SK-N-SH (cell line): ENCODE results near the gene SLC25A41. TPM values are rescaled to one million over a fixed set of nuclear protein-coding genes. Genes with fewer than 3 reads are reported as not detected.
"Not testable (repeated sequence)": the region's sequence is repeated elsewhere in the genome, so short reads cannot be mapped to it uniquely, and the experiment has no call there.

Experiments
- CTCF ChIA-PET: fragments of 300-600, 350-600 bp; formaldehyde crosslinking; extraction: SDS; loops from one replicate; lab custom pipeline; 2021; lab: Yijun Ruan, JAX
- POLR2A ChIA-PET: fragments of 350-600 bp; sonication (Branson Sonifier 250); formaldehyde crosslinking; extraction: SDS; loops from one replicate; lab custom pipeline; 2020; ENCODE audit warnings: antibody characterized with exemption, inconsistent platforms; lab: Yijun Ruan, JAX
- DNase-seq: peaks from one replicate; pipeline ENCODE4 v3.0.0; 2012
- H2AFZ ChIP-seq: fragments of 200-600 bp; sonication (generic); 2 replicates; pipeline ENCODE4 v1.8.1; 2016; ENCODE audit warnings: antibody characterized with exemption, mild to moderate bottlenecking, low read depth
- H3F3A ChIP-seq: fragments of 200-600 bp; sonication (generic); replicated peaks from 2 replicates; pipeline ENCODE3; 2016; ENCODE audit warnings: antibody characterized with exemption, mild to moderate bottlenecking; ENCODE audit not compliant: insufficient read depth
- H3K27ac ChIP-seq, 2 experiments: fragments of 200-500 bp in 1 of 2; fragments of 200-600 bp in 1 of 2; sonication (Bioruptor generic) in 1 of 2; sonication (generic), shearing (Covaris generic) in 1 of 2; 2 replicates each; pipeline versions ENCODE4 v1.5.1 to v1.6.1; 2014 to 2016; ENCODE audit warnings: low read depth in 2 of 2, inconsistent platforms in 1 of 2, low read length in 1 of 2, mild to moderate bottlenecking in 1 of 2, mixed read lengths in 1 of 2
- H3K27me3 ChIP-seq: fragments of 200-600 bp; sonication (generic), shearing (Covaris generic); 2 replicates; pipeline ENCODE4 v1.6.1; 2016; ENCODE audit warnings: mixed run types; ENCODE audit not compliant: insufficient read depth
- H3K36me3 ChIP-seq, 2 experiments: fragments of 200-500 bp in 1 of 2; fragments of 200-600 bp in 1 of 2; sonication (Bioruptor generic) in 1 of 2; sonication (generic) in 1 of 2; replicated peaks in 1 of 2; 2 replicates each; pipeline versions ENCODE3 to v1.5.1; 2014 to 2016; ENCODE audit warnings: low read length in 1 of 2, mild to moderate bottlenecking in 1 of 2; ENCODE audit not compliant: insufficient read depth in 2 of 2, control insufficient read depth in 1 of 2
- H3K4me1 ChIP-seq, 2 experiments: fragments of 200-500 bp in 1 of 2; fragments of 200-600 bp in 1 of 2; sonication (Bioruptor generic) in 1 of 2; sonication (generic), shearing (Covaris generic) in 1 of 2; 2 replicates each; pipeline versions ENCODE4 v1.5.1 to v1.6.1; 2014 to 2016; ENCODE audit warnings: low read depth in 1 of 2, low read length in 1 of 2, mixed run types in 1 of 2; ENCODE audit not compliant: insufficient read depth in 2 of 2, control insufficient read depth in 1 of 2
- H3K4me2 ChIP-seq: fragments of 200-600 bp; sonication (generic), shearing (Covaris generic); 2 replicates; pipeline ENCODE4 v1.6.1; 2017; ENCODE audit warnings: mixed run types
- H3K4me3 ChIP-seq, 2 experiments: fragments of 200-500 bp in 1 of 2; fragments of 200-600 bp in 1 of 2; sonication (Bioruptor generic) in 1 of 2; sonication (generic), shearing (Covaris generic) in 1 of 2; 2 replicates each; pipeline versions ENCODE4 v1.5.1 to v1.8.1; 2014 to 2016; ENCODE audit warnings: low read depth in 2 of 2, inconsistent platforms in 1 of 2, low read length in 1 of 2, mild to moderate bottlenecking in 1 of 2, mixed read lengths in 1 of 2, moderate library complexity in 1 of 2
- H3K79me2 ChIP-seq: fragments of 200-600 bp; sonication (generic); 2 replicates; pipeline ENCODE4 v1.8.1; 2017; ENCODE audit warnings: mild to moderate bottlenecking; ENCODE audit not compliant: insufficient read depth
- H3K9ac ChIP-seq: fragments of 200-600 bp; sonication (generic); 2 replicates; pipeline ENCODE4 v1.6.1; 2017; ENCODE audit warnings: mixed run types
- H3K9me2 ChIP-seq: fragments of 200-600 bp; sonication (generic); 2 replicates; pipeline ENCODE4 v1.6.1; 2017; ENCODE audit warnings: mixed run types
- H3K9me3 ChIP-seq: fragments of 200-600 bp; sonication (generic); 2 replicates; pipeline ENCODE4 v1.6.1; 2017; ENCODE audit warnings: mixed run types, mild to moderate bottlenecking, moderate library complexity
- H4K20me1 ChIP-seq: fragments of 200-600 bp; sonication (generic); 2 replicates; pipeline ENCODE4 v1.6.1; 2017; ENCODE audit warnings: mild to moderate bottlenecking, mixed run types; ENCODE audit not compliant: insufficient read depth
- ELF1 ChIP-seq: IDR thresholded peaks from 2 replicates; pipeline ENCODE4 v1.4.0; 2012
- EZH2phosphoT487 ChIP-seq: fragments of 200-600 bp; sonication (generic); IDR thresholded peaks from 2 replicates; pipeline ENCODE4 v1.6.1; 2017; ENCODE audit warnings: low read depth, mixed run types, mild to moderate bottlenecking, antibody characterized with exemption, moderate library complexity, borderline replicate concordance
- FOXM1 ChIP-seq: IDR thresholded peaks from 2 replicates; pipeline ENCODE4 v1.4.0; 2012; ENCODE audit warnings: low read depth, mild to moderate bottlenecking
- GABPA ChIP-seq: IDR thresholded peaks from 2 replicates; pipeline ENCODE4 v1.4.0; 2012; ENCODE audit warnings: low read depth, mild to moderate bottlenecking
- JUND ChIP-seq: IDR thresholded peaks from 2 replicates; pipeline ENCODE4 v1.4.0; 2012
- MAX ChIP-seq: IDR thresholded peaks from 2 replicates; pipeline ENCODE4 v1.4.0; 2012; ENCODE audit warnings: low read depth
- MEF2A ChIP-seq: IDR thresholded peaks from 2 replicates; pipeline ENCODE4 v1.4.0; 2012; ENCODE audit warnings: low read depth, borderline replicate concordance
- MXI1 ChIP-seq: IDR thresholded peaks from 2 replicates; pipeline ENCODE4 v1.6.1; 2012; ENCODE audit warnings: mild to moderate bottlenecking, low read depth, low read length, improper control_type of control experiment
- NFIC ChIP-seq: IDR thresholded peaks from 2 replicates; pipeline ENCODE4 v1.4.0; 2012; ENCODE audit warnings: borderline replicate concordance
- NRF1 ChIP-seq: IDR thresholded peaks from 2 replicates; pipeline ENCODE4 v1.6.1; 2012; ENCODE audit warnings: low read depth, mild to moderate bottlenecking, low read length
- PBX3 ChIP-seq: IDR thresholded peaks from 2 replicates; pipeline ENCODE4; 2012
- RAD21 ChIP-seq: IDR thresholded peaks from 2 replicates; pipeline ENCODE4 v1.6.1; 2012; ENCODE audit warnings: mild to moderate bottlenecking, low read length
- RFX5 ChIP-seq: IDR thresholded peaks from 2 replicates; pipeline ENCODE4 v1.6.1; 2012; ENCODE audit warnings: mild to moderate bottlenecking, improper control_type of control experiment, low read length
- RXRA ChIP-seq: IDR thresholded peaks from 2 replicates; pipeline ENCODE4 v1.4.0; 2012; ENCODE audit warnings: low read depth, mild to moderate bottlenecking, borderline replicate concordance
- SMC3 ChIP-seq: IDR thresholded peaks from 2 replicates; pipeline ENCODE4 v1.6.1; 2012; ENCODE audit warnings: low read depth, low read length, improper control_type of control experiment
- TAF1 ChIP-seq: IDR thresholded peaks from 2 replicates; pipeline ENCODE4 v1.6.1; 2012; ENCODE audit warnings: low read depth, mild to moderate bottlenecking, low read length, moderate library complexity, borderline replicate concordance
- YY1 ChIP-seq: IDR thresholded peaks from 2 replicates; pipeline ENCODE4 v1.4.0; 2012; ENCODE audit warnings: low read depth, mild to moderate bottlenecking
- WGBS: methylation state at CpG from one replicate; pipeline ENCODE4 v1.1.6; 2017; ENCODE audit warnings: low lambda C conversion rate; 5-methylcytosine and 5-hydroxymethylcytosine counted together
- polyA plus RNA-seq, 3 experiments: library from polyadenylated mRNA; depleted of rRNA; stranded (reverse); fragments of >200 nt; gene quantifications; 2 replicates each; pipeline ENCODE4 v1.2.3, GENCODE V29; 2012
- TF ChIP-seq, protein P1 (sequence below): fragments of 150-350 bp; IDR thresholded peaks from 2 replicates; pipeline ENCODE4 v1.6.1; 2016; ENCODE audit warnings: mild to moderate bottlenecking, low read depth, low read length
- TF ChIP-seq, protein P2 (sequence below): IDR thresholded peaks from 2 replicates; pipeline ENCODE4 v1.4.0; 2012; ENCODE audit warnings: low read depth, borderline replicate concordance

SLC25A41 gene
- polyA plus RNA-seq, 1 of the 3 experiments (the other 2 are of a cell fraction): 0.12 TPM

DNA sequence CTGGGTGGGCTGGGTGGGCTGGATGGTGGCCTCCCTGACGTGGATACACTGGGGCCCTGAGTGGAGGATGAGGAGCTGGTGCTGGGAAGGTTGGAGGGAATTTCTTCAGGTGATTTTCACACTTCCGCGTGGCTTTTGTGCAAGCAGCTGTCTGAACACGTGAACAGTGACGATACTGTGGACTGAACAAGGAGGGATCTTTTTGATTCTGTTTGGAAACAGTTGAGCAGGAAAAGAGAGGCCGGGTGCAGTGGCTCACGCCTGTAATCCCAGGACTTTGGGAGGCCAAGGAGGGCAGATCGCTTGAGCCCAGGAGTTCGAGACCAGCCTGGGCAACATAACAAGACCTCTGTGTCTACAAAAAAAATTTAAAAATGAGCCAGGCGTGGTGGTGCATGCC is 31.5 kb downstream of the SLC25A41 start:
- H4K20me1 ChIP-seq: no peaks in the 10 kb centered on the region
- no peak for TF ChIP-seq TAF1
- TF ChIP-seq RXRA: no peak
- TF ChIP-seq JUND: no peak
- TF ChIP-seq MAX: no peak
- no peak for TF ChIP-seq GABPA
- H3K36me3 ChIP-seq: no peaks in the 10 kb centered on the region
- H3K4me1 ChIP-seq: no peaks in the 10 kb centered on the region
- CTCF ChIA-PET: interaction anchor here (0.7 to 2.1 kb wide), 2 partner anchors 10 to 18 kb away, joined by 3 to 6 read pairs; no protein-coding TSS in a partner anchor
- H3K9ac ChIP-seq: no peak overlapping the region
- no peak overlapping the region for H3K4me2 ChIP-seq
- no peaks in the 10 kb centered on the region for H3K9me2 ChIP-seq
- H3K79me2 ChIP-seq: no peaks in the 10 kb centered on the region
- no peak overlapping the region for H2AFZ ChIP-seq
- POLR2A ChIA-PET: no interaction called here
- no peaks in the 10 kb centered on the region for H3F3A ChIP-seq
- H3K27ac ChIP-seq: no peak overlapping the region
- DNase-seq: no peak
- no peak overlapping the region for H3K4me3 ChIP-seq
- no peaks in the 10 kb centered on the region for H3K27me3 ChIP-seq
- WGBS: 81% methylated on average over 10 of the region's 10 CpGs
- no peaks in the 10 kb centered on the region for H3K9me3 ChIP-seq

GRCh38 chr19:6400062-6400944 is 33.3 kb downstream of the SLC25A41 start:
- H3K4me2 ChIP-seq, H3K27me3 ChIP-seq, CTCF ChIA-PET, H3K9ac ChIP-seq, H3F3A ChIP-seq, H3K9me3 ChIP-seq, H3K9me2 ChIP-seq, H3K4me1 ChIP-seq, H2AFZ ChIP-seq, DNase-seq, H3K27ac ChIP-seq, H4K20me1 ChIP-seq, POLR2A ChIA-PET, H3K4me3 ChIP-seq, H3K36me3 ChIP-seq, H3K79me2 ChIP-seq: not testable (repeated sequence)
- WGBS: 89% methylated on average over 17 of the region's 23 CpGs

DNA sequence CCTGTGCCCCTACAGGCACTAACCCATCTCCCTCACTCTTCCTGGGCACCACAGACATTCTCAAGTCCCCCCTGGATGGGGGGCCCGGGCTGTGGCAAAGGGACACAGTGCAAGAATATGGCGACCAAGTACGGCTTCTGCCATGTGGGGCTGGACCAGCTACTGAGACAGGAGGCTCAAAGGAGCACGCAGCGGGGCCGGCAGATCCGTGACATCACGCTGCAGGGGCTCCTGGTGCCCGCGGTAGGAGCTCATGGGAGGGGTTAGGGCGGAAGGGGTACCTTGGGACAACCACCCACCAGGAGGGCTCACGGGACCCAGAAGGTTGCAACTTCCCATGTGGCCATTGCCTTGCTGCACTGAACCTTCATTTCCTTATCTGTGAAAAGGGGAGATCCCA is 37.3 kb downstream of the SLC25A41 start:
- no peak for DNase-seq
- no peaks in the 10 kb centered on the region for H3K9me3 ChIP-seq
- WGBS: 85% methylated on average over 11 of the region's 12 CpGs
- no peak overlapping the region for H3K4me3 ChIP-seq
- TF ChIP-seq EZH2phosphoT487 (no peak), PBX3 (no peak), NFIC (no peak), JUND (no peak), SMC3 (no peak), ELF1 (no peak), FOXM1 (no peak), MAX (no peak), RFX5 (no peak), YY1 (no peak), MEF2A (no peak), RAD21 (no peak), MXI1 (no peak), NRF1 (no peak)
- TF ChIP-seq, protein P1, sequence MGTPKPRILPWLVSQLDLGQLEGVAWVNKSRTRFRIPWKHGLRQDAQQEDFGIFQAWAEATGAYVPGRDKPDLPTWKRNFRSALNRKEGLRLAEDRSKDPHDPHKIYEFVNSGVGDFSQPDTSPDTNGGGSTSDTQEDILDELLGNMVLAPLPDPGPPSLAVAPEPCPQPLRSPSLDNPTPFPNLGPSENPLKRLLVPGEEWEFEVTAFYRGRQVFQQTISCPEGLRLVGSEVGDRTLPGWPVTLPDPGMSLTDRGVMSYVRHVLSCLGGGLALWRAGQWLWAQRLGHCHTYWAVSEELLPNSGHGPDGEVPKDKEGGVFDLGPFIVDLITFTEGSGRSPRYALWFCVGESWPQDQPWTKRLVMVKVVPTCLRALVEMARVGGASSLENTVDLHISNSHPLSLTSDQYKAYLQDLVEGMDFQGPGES: no peak
- TF ChIP-seq, protein P2, sequence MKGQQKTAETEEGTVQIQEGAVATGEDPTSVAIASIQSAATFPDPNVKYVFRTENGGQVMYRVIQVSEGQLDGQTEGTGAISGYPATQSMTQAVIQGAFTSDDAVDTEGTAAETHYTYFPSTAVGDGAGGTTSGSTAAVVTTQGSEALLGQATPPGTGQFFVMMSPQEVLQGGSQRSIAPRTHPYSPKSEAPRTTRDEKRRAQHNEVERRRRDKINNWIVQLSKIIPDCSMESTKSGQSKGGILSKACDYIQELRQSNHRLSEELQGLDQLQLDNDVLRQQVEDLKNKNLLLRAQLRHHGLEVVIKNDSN: no peak
- H4K20me1 ChIP-seq: no peaks in the 10 kb centered on the region
- peaks cover 5 to 11% of the 10 kb centered on the region in 2 experiments; a peak in 2 of 4 replicates for H3K4me1 ChIP-seq
- no peak overlapping the region for H3K27ac ChIP-seq
- no peaks in the 10 kb centered on the region for H3K27me3 ChIP-seq
- no peaks in the 10 kb centered on the region for H3K9me2 ChIP-seq
- peaks cover 3 to 5% of the 10 kb centered on the region in 2 experiments for H3K36me3 ChIP-seq
- POLR2A ChIA-PET: no interaction called here
- H3F3A ChIP-seq: no peaks in the 10 kb centered on the region
- CTCF ChIA-PET: interaction anchor here (0.6 kb wide), 1 partner anchor 36 kb away, joined by 3 read pairs; no protein-coding TSS in a partner anchor
- no peak overlapping the region for H3K4me2 ChIP-seq
- no peak overlapping the region for H2AFZ ChIP-seq
- H3K9ac ChIP-seq: no peak overlapping the region
- peaks cover 17% of the 10 kb centered on the region for H3K79me2 ChIP-seq
